Ectodermal cell (in vitro differentiated cells): ENCODE results near the gene SLC22A31.

Source experiments
- H3K27ac ChIP-seq: 2 replicates; pipeline ENCODE4 v1.7.0; 2013; ENCODE audit warnings: mild to moderate bottlenecking, low read depth, low read length; ENCODE audit not compliant: insufficient read depth, poor library complexity, severe bottlenecking
- H3K27me3 ChIP-seq: 2 replicates; pipeline ENCODE4 v1.7.0; 2013; ENCODE audit warnings: mild to moderate bottlenecking, low read length; ENCODE audit not compliant: insufficient read depth, control insufficient read depth, poor library complexity, severe bottlenecking
- H3K36me3 ChIP-seq: one replicate; pipeline ENCODE4 v1.7.0; 2013; ENCODE audit warnings: low read length; ENCODE audit not compliant: control insufficient read depth, insufficient read depth
- H3K4me1 ChIP-seq: one replicate; pipeline ENCODE4 v1.7.0; 2013; ENCODE audit warnings: low read length; ENCODE audit not compliant: control insufficient read depth, insufficient read depth
- H3K4me3 ChIP-seq: 2 replicates; pipeline ENCODE4 v1.7.0; 2013; ENCODE audit warnings: low read depth, low read length, control low read depth; ENCODE audit not compliant: insufficient read depth
- H3K9me3 ChIP-seq: 2 replicates; pipeline ENCODE4 v1.7.0; 2013; ENCODE audit warnings: mild to moderate bottlenecking, low read length, moderate library complexity; ENCODE audit not compliant: control insufficient read depth
- WGBS, 2 experiments: methylation state at CpG; one replicate each; pipeline ENCODE4 v1.1.7; 2013; ENCODE audit warnings: missing lambda C conversion rate in 2 of 2; 5-methylcytosine and 5-hydroxymethylcytosine counted together

The SLC22A31 gene

GRCh38 chr16:89179148-89179484, 21.2 kb downstream of the SLC22A31 start:
- H3K4me1 ChIP-seq, result peaks cover 7% of the 10 kb centered on the region
- H3K4me3 ChIP-seq, result no peak overlapping the region
- no peaks in the 10 kb centered on the region for H3K27me3 ChIP-seq
- H3K36me3 ChIP-seq, result no peaks in the 10 kb centered on the region
- H3K9me3 ChIP-seq, result no peaks in the 10 kb centered on the region
- WGBS, 2 experiments, result 91% methylated on average over 19 of the region's 19 CpGs
- H3K27ac ChIP-seq, result no peak overlapping the region

- Histone ChIP-seq H3K4me1 (peaks cover 12% of the 10 kb centered on the region), H3K9me3 (no peaks in the 10 kb centered on the region), H3K4me3 (no peak overlapping the region), H3K36me3 (no peaks in the 10 kb centered on the region), H3K27ac (no peak overlapping the region), H3K27me3 (no peaks in the 10 kb centered on the region)
- 90 to 92% methylated on average over 24 of the region's 24 CpGs for WGBS, 2 experiments
Observed at GRCh38 chr16:89178453-89179147, 21.7 kb downstream of the SLC22A31 start.

GRCh38 chr16:89177501-89177900, 22.8 kb downstream of the SLC22A31 start:
- no peaks in the 10 kb centered on the region for H3K27me3 ChIP-seq
- no peaks in the 10 kb centered on the region for H3K9me3 ChIP-seq
- H3K4me1 ChIP-seq, result peaks cover 23% of the 10 kb centered on the region
- WGBS, 2 experiments, result 92 to 93% methylated on average over 12 of the region's 12 CpGs
- H3K27ac ChIP-seq, result no peak overlapping the region
- H3K4me3 ChIP-seq, result no peak overlapping the region
- no peaks in the 10 kb centered on the region for H3K36me3 ChIP-seq

- Histone ChIP-seq H3K4me1 (peaks cover 30% of the 10 kb centered on the region), H3K4me3 (no peak overlapping the region), H3K36me3 (no peaks in the 10 kb centered on the region), H3K9me3 (no peaks in the 10 kb centered on the region), H3K27me3 (peaks cover 5% of the 10 kb centered on the region), H3K27ac (no peak overlapping the region)
- WGBS, 2 experiments, result 94% methylated on average over 9 of the region's 9 CpGs
Observed at GRCh38 chr16:89176717-89177116, 23.6 kb downstream of the SLC22A31 start.

- H3K9me3 ChIP-seq, result no peaks in the 10 kb centered on the region
- peaks cover 33% of the 10 kb centered on the region for H3K4me1 ChIP-seq
- peaks cover 6% of the 10 kb centered on the region for H3K27me3 ChIP-seq
- no peak overlapping the region for H3K27ac ChIP-seq
- H3K4me3 ChIP-seq, result no peak overlapping the region
- 91 to 92% methylated on average over 27 of the region's 27 CpGs for WGBS, 2 experiments
- no peaks in the 10 kb centered on the region for H3K36me3 ChIP-seq
Observed at GRCh38 chr16:89176147-89176690, 24.1 kb downstream of the SLC22A31 start.

- Histone ChIP-seq H3K4me1 (peaks cover 33% of the 10 kb centered on the region), H3K4me3 (no peak overlapping the region), H3K36me3 (no peaks in the 10 kb centered on the region), H3K27me3 (peaks cover 13% of the 10 kb centered on the region), H3K9me3 (no peaks in the 10 kb centered on the region), H3K27ac (no peak overlapping the region)
- 86 to 88% methylated on average over 20 of the region's 20 CpGs for WGBS, 2 experiments
Observed at GRCh38 chr16:89175280-89176146, 24.8 kb downstream of the SLC22A31 start.

GRCh38 chr16:89174877-89175276, 25.5 kb downstream of the SLC22A31 start:
- Histone ChIP-seq H3K9me3 (no peaks in the 10 kb centered on the region), H3K27me3 (peaks cover 19% of the 10 kb centered on the region), H3K4me3 (no peak overlapping the region), H3K4me1 (peaks cover 33% of the 10 kb centered on the region), H3K36me3 (no peaks in the 10 kb centered on the region), H3K27ac (no peak overlapping the region)
- 92 to 95% methylated on average over 14 of the region's 14 CpGs for WGBS, 2 experiments

GRCh38 chr16:89174055-89174827, 26.1 kb downstream of the SLC22A31 start:
- Histone ChIP-seq H3K9me3 (no peaks in the 10 kb centered on the region), H3K36me3 (no peaks in the 10 kb centered on the region), H3K4me1 (peaks cover 33% of the 10 kb centered on the region), H3K27me3 (peaks cover 26% of the 10 kb centered on the region), H3K27ac (no peak overlapping the region), H3K4me3 (no peak overlapping the region)
- WGBS, 2 experiments, result 84 to 86% methylated on average over 23 of the region's 23 CpGs

- H3K36me3 ChIP-seq, result no peaks in the 10 kb centered on the region
- H3K4me1 ChIP-seq, result peaks cover 33% of the 10 kb centered on the region
- WGBS, 2 experiments, result 50 to 55% methylated on average over 9 to 11 of the region's 11 CpGs
- H3K27ac ChIP-seq, result no peak overlapping the region
- peaks cover 30% of the 10 kb centered on the region for H3K27me3 ChIP-seq
- H3K4me3 ChIP-seq, result no peak overlapping the region
- H3K9me3 ChIP-seq, result no peaks in the 10 kb centered on the region
Observed at GRCh38 chr16:89173174-89173921, 27.0 kb downstream of the SLC22A31 start.
